HCT116 (cell line): ENCODE data around the gene AEBP2. TPM values are rescaled to one million over a fixed set of nuclear protein-coding genes. Genes with fewer than 3 reads are reported as not detected.
"Not testable (repeated sequence)": the region's sequence is repeated elsewhere in the genome, so short reads cannot be mapped to it uniquely, and the experiment has no call there.

Source experiments
- ATAC-seq: fragments of 200-7000 bp; cut with Tn5 transposase; 2 replicates; pipeline ENCODE4 v1.9.1; 2020; ENCODE audit warnings: mild to moderate bottlenecking, moderate library complexity
- BruUV-seq: library from RNA; stranded (reverse); fragments of 400-500 nt; replicated peaks from 2 replicates; lab custom pipeline; 2021; lab: Mats Ljungman, UMichigan
- CTCF ChIA-PET: fragments of 300-600 bp; sonication (Branson Sonifier 250); formaldehyde crosslinking; loops from one replicate; lab custom pipeline; 2021; ENCODE audit warnings: antibody characterized with exemption; lab: Charles Lee
- POLR2A ChIA-PET: fragments of 300-600, 350-600 bp; sonication (Branson Sonifier 250); formaldehyde crosslinking; loops from one replicate; lab custom pipeline; 2021; ENCODE audit warnings: antibody characterized with exemption; lab: Charles Lee
- RAD21 ChIA-PET, 2 experiments: fragments of 300-600 bp; sonication (Branson Sonifier 250); formaldehyde crosslinking; loops; one replicate each; lab custom pipeline; 2023; ENCODE audit warnings: low total read pairs in 2 of 2; ENCODE audit not compliant: uncharacterized antibody in 2 of 2, unreplicated experiment in 2 of 2, low non-redundant PET in 1 of 2; lab: Charles Lee
- DNase-seq: peaks from one replicate; pipeline ENCODE4 v3.0.0-alpha.2; 2010; ENCODE audit warnings: low read depth, low spot score
- H2AFZ ChIP-seq: fragments of 200-600 bp; shearing (Covaris generic), sonication (generic); 2 replicates; pipeline ENCODE4 v1.6.1; 2017; ENCODE audit warnings: low read depth, mixed run types, mixed read lengths, antibody characterized with exemption, low read length; ENCODE audit not compliant: poor library complexity, severe bottlenecking
- H3K27ac ChIP-seq: 2 replicates; pipeline ENCODE4 v1.5.1; 2012; ENCODE audit warnings: low read depth, low read length
- H3K27me3 ChIP-seq: fragments of 200-600 bp; sonication (generic); 2 replicates; pipeline ENCODE4 v1.6.1; 2016; ENCODE audit warnings: mixed run types, low read length, mixed read lengths; ENCODE audit not compliant: insufficient read depth
- H3K36me3 ChIP-seq, 2 experiments: fragments of 200-500 bp in 1 of 2; fragments of 200-600 bp in 1 of 2; sonication (Bioruptor generic) in 1 of 2; sonication (generic) in 1 of 2; 2 replicates each; pipeline versions ENCODE4 v1.5.1 to v1.6.1; 2014 to 2016; ENCODE audit warnings: low read length in 2 of 2, inconsistent platforms in 1 of 2, mixed read lengths in 1 of 2, mixed run types in 1 of 2; ENCODE audit not compliant: insufficient read depth in 2 of 2, control insufficient read depth in 1 of 2
- H3K4me1 ChIP-seq, 2 experiments: fragments of 200-600 bp in 1 of 2; sonication (generic) in 1 of 2; 2 replicates each; pipeline versions ENCODE4 v1.5.1 to v1.6.1; 2012 to 2017; ENCODE audit warnings: low read length in 2 of 2, inconsistent platforms in 1 of 2, mild to moderate bottlenecking in 1 of 2, mixed read lengths in 1 of 2, mixed run types in 1 of 2, moderate library complexity in 1 of 2; ENCODE audit not compliant: insufficient read depth in 2 of 2, control insufficient read depth in 1 of 2
- H3K4me2 ChIP-seq: fragments of 200-600 bp; sonication (generic); 2 replicates; pipeline ENCODE4 v1.6.1; 2017; ENCODE audit warnings: mixed run types, low read length, mixed read lengths
- H3K4me3 ChIP-seq, 2 experiments: fragments of 200-600 bp in 1 of 2; sonication (generic) in 1 of 2; replicated peaks in 1 of 2; 2 replicates each; pipeline ENCODE4 v1.5.1; 2011 to 2016; ENCODE audit warnings: low read length in 2 of 2, control low read depth in 1 of 2, low read depth in 1 of 2, mild to moderate bottlenecking in 1 of 2, mixed read lengths in 1 of 2, mixed run types in 1 of 2
- H3K79me2 ChIP-seq: fragments of 200-600 bp; sonication (generic); 2 replicates; pipeline ENCODE4 v1.6.1; 2017; ENCODE audit warnings: mild to moderate bottlenecking, mixed run types, low read length, moderate library complexity, mixed read lengths; ENCODE audit not compliant: insufficient read depth
- H3K9ac ChIP-seq: fragments of 200-600 bp; sonication (generic); 2 replicates; pipeline ENCODE4 v1.6.1; 2016; ENCODE audit warnings: low read length, mixed read lengths
- H3K9me2 ChIP-seq: fragments of 200-600 bp; sonication (generic), shearing (Covaris generic); 2 replicates; pipeline ENCODE4 v1.6.1; 2017; ENCODE audit warnings: mixed run types, mild to moderate bottlenecking, moderate library complexity; ENCODE audit not compliant: insufficient read depth
- H3K9me3 ChIP-seq, 2 experiments: fragments of 200-500 bp in 1 of 2; fragments of 200-600 bp in 1 of 2; sonication (Bioruptor generic) in 1 of 2; sonication (generic) in 1 of 2; 2 replicates each; pipeline ENCODE4 v1.6.1; 2014 to 2017; ENCODE audit warnings: low read length in 2 of 2, mixed read lengths in 2 of 2, inconsistent platforms in 1 of 2, low read depth in 1 of 2, mild to moderate bottlenecking in 1 of 2, mixed run types in 1 of 2, moderate library complexity in 1 of 2; ENCODE audit not compliant: control insufficient read depth in 1 of 2, insufficient read depth in 1 of 2
- H4K20me1 ChIP-seq: fragments of 200-600 bp; sonication (generic), shearing (Covaris generic); 2 replicates; pipeline ENCODE4 v1.6.1; 2017; ENCODE audit warnings: mixed run types, mild to moderate bottlenecking, moderate library complexity; ENCODE audit not compliant: insufficient read depth
- ATF3 ChIP-seq: IDR thresholded peaks from 2 replicates; pipeline ENCODE4 v1.6.1; 2012
- CTCF ChIP-seq, 3 experiments: fragments of 200-600 bp in 1 of 3; sonication (generic) in 1 of 3; IDR thresholded peaks in 2 of 3; conservative IDR thresholded peaks in 1 of 3; 2 replicates each; pipeline ENCODE4 v1.5.1; 2012 to 2017; ENCODE audit warnings: low read depth in 2 of 3, low read length in 2 of 3, antibody characterized with exemption in 1 of 3, borderline replicate concordance in 1 of 3, control low read depth in 1 of 3, mild to moderate bottlenecking in 1 of 3, mixed read lengths in 1 of 3, mixed run types in 1 of 3, moderate library complexity in 1 of 3; ENCODE audit not compliant: insufficient read depth in 1 of 3
- TCF7L2 ChIP-seq: IDR thresholded peaks from 2 replicates; pipeline ENCODE4 v1.7.0; 2011; ENCODE audit warnings: borderline replicate concordance, inconsistent platforms; ENCODE audit not compliant: insufficient read depth, insufficient read length; ENCODE audit errors: extremely low read depth
- YY1 ChIP-seq: IDR thresholded peaks from 2 replicates; pipeline ENCODE4 v1.6.1; 2011; ENCODE audit warnings: low read length, low read depth, moderate library complexity, mild to moderate bottlenecking; ENCODE audit not compliant: insufficient replicate concordance; ENCODE audit errors: extremely low read depth
- intact Hi-C: fragments of 100-400 bp; cut with micrococcal nuclease; formaldehyde crosslinking; loops from 2 replicates; pipeline ENCODE4 v1.10.0; 2022
- total RNA-seq: library from RNA; stranded (reverse); gene quantifications from one replicate; pipeline ENCODE4 v1.2.1, GENCODE V29; 2021; ENCODE audit not compliant: unreplicated experiment
- TF ChIP-seq, protein P1 (sequence below): IDR thresholded peaks from 2 replicates; pipeline ENCODE4 v1.6.1; 2012; ENCODE audit warnings: low read depth

Gene AEBP2
- total RNA-seq, 1 experiment from 2014 or later = 44.6 TPM

DNA sequence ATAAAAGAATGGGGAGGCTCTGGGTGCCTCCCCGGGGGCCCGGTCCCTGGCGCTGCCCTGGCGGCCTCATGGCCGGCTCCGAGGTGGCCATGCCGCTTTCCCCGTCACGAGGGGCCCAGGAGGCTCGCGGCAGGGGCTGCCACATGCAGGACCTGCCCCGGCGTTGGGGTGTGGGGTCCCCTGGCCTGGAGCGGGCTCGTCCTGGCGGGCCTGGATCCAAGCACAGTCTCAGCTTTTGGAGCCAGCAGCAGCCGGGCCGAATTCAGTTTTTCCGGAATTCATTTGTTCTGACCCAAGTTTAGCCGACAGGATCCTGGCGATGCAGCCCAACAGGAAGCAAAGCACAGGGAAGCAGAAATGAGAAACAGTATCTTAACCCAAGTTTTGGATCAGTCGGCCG is 26.4 kb upstream of the AEBP2 start:
- Histone ChIP-seq H3K9me2 (no peaks in the 10 kb centered on the region), H2AFZ (no peak overlapping the region), H3K4me2 (no peak overlapping the region), H3K4me3 (no peak overlapping the region), H3K9ac (no peak overlapping the region), H3K27ac (no peak overlapping the region), H3K79me2 (no peaks in the 10 kb centered on the region), H3K4me1 (no peaks in the 10 kb centered on the region), H3K27me3 (no peaks in the 10 kb centered on the region), H3K36me3 (no peaks in the 10 kb centered on the region), H3K9me3 (no peaks in the 10 kb centered on the region), H4K20me1 (no peaks in the 10 kb centered on the region)
- intact Hi-C loops = no loop called here
- ChIA-PET RAD21 (no interaction called here), CTCF (no interaction called here), POLR2A (no interaction called here)
- no TSS peak for BruUV-seq
- DNase-seq (no peak), ATAC-seq (no peak)
- TF ChIP-seq CTCF (IDR thresholded peaks at IDR 0.05 in 2 of 3, conservative IDR thresholded peaks at IDR 0.05 in 1 of 3; ENCODE audit: borderline replicate concordance in 1 of 3, insufficient read depth in 1 of 3, low read depth in 2 of 3, low read length in 2 of 3) (no peak), ATF3 (no peak), YY1 (no peak), TCF7L2 (no peak)
- TF ChIP-seq, protein P1, sequence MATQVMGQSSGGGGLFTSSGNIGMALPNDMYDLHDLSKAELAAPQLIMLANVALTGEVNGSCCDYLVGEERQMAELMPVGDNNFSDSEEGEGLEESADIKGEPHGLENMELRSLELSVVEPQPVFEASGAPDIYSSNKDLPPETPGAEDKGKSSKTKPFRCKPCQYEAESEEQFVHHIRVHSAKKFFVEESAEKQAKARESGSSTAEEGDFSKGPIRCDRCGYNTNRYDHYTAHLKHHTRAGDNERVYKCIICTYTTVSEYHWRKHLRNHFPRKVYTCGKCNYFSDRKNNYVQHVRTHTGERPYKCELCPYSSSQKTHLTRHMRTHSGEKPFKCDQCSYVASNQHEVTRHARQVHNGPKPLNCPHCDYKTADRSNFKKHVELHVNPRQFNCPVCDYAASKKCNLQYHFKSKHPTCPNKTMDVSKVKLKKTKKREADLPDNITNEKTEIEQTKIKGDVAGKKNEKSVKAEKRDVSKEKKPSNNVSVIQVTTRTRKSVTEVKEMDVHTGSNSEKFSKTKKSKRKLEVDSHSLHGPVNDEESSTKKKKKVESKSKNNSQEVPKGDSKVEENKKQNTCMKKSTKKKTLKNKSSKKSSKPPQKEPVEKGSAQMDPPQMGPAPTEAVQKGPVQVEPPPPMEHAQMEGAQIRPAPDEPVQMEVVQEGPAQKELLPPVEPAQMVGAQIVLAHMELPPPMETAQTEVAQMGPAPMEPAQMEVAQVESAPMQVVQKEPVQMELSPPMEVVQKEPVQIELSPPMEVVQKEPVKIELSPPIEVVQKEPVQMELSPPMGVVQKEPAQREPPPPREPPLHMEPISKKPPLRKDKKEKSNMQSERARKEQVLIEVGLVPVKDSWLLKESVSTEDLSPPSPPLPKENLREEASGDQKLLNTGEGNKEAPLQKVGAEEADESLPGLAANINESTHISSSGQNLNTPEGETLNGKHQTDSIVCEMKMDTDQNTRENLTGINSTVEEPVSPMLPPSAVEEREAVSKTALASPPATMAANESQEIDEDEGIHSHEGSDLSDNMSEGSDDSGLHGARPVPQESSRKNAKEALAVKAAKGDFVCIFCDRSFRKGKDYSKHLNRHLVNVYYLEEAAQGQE = no peak
- TF ChIP-seq, all 23 proteins: peak for 0

DNA sequence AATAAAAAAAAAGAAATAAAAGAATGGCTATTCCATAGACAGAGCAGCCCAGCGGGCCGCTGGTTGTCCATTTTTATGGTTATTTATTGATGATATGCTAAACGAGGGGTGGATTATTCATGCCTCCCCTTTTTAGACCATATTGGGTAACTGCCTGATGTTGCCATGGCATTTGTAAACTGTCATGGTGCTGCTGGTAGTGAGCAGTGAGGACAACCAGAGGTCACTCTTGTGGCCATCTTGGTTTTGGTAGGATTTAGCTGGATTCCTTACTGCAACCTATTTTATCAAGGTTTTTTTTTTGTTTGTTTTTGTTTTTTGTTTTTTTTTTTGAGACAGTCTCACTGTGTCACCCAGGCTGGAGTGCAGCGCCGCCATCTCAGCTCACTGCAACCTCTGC is 25.7 kb upstream of the AEBP2 start:
- DNase-seq, H3K4me2 ChIP-seq, ATAC-seq, intact Hi-C loops, H3K27ac ChIP-seq, H3K9me3 ChIP-seq, CTCF ChIA-PET, H3K36me3 ChIP-seq, BruUV-seq, H3K9me2 ChIP-seq, POLR2A ChIA-PET, H3K79me2 ChIP-seq, H3K9ac ChIP-seq, H4K20me1 ChIP-seq, H3K27me3 ChIP-seq, H3K4me1 ChIP-seq, H2AFZ ChIP-seq, H3K4me3 ChIP-seq, RAD21 ChIA-PET: not testable (repeated sequence)
